SK-N-SH treated with all-trans-retinoic acid at 6 μM for 48 hours (cell line): ENCODE data around the gene TTC33.

Source experiments
- ATAC-seq: fragments of 200-7000 bp; cut with Tn5 transposase; 3 replicates; pipeline ENCODE4 v1.9.1; 2020; ENCODE audit warnings: mild to moderate bottlenecking, moderate library complexity
- ARNTL ChIP-seq: fragments of 450-650 bp; formaldehyde crosslinking; IDR thresholded peaks from 2 replicates; pipeline ENCODE4 v1.5.0; 2020; ENCODE audit warnings: low read depth, mild to moderate bottlenecking, moderate library complexity, borderline replicate concordance
- BACH2 ChIP-seq: fragments of 250-450 bp; sonication (Bioruptor Pico); IDR thresholded peaks from 2 replicates; pipeline ENCODE4 v1.9.0; 2021; ENCODE audit warnings: mild to moderate bottlenecking, borderline replicate concordance
- CREB5 ChIP-seq: fragments of 250-450 bp; sonication (Bioruptor Pico); IDR thresholded peaks from 2 replicates; pipeline ENCODE4 v1.5.1; 2020; ENCODE audit warnings: low read depth, mild to moderate bottlenecking, moderate library complexity
- CSDC2 ChIP-seq: fragments of 250-450 bp; sonication (Bioruptor Pico); IDR thresholded peaks from 2 replicates; pipeline ENCODE4 v1.5.0; 2020; ENCODE audit warnings: mild to moderate bottlenecking, moderate library complexity
- CSRNP3 ChIP-seq: fragments of 250-450 bp; sonication (Bioruptor Pico); IDR thresholded peaks from 2 replicates; pipeline ENCODE4 v1.5.1; 2021; ENCODE audit warnings: mild to moderate bottlenecking, moderate library complexity
- ESRRG ChIP-seq: fragments of 250-450 bp; sonication (Bioruptor Pico); IDR thresholded peaks from 2 replicates; pipeline ENCODE4 v1.6.1; 2021; ENCODE audit warnings: mild to moderate bottlenecking
- GLIS3 ChIP-seq: fragments of 250-450 bp; sonication (Bioruptor Pico); IDR thresholded peaks from 2 replicates; pipeline ENCODE4 v1.5.0; 2020; ENCODE audit warnings: mild to moderate bottlenecking, moderate library complexity
- ISL1 ChIP-seq: fragments of 250-450 bp; sonication (Bioruptor Pico); IDR thresholded peaks from 2 replicates; pipeline ENCODE4 v2.1.2; 2022; ENCODE audit warnings: mild to moderate bottlenecking, moderate library complexity
- PATZ1 ChIP-seq: fragments of 250-450 bp; sonication (Bioruptor Pico); IDR thresholded peaks from 2 replicates; pipeline ENCODE4 v1.8.0; 2020; ENCODE audit warnings: mild to moderate bottlenecking, moderate library complexity, borderline replicate concordance
- PPARA ChIP-seq: fragments of 250-450 bp; sonication (Bioruptor Pico); IDR thresholded peaks from 2 replicates; pipeline ENCODE4 v1.5.0; 2020; ENCODE audit warnings: mild to moderate bottlenecking, borderline replicate concordance
- RARB ChIP-seq: fragments of 250-450 bp; sonication (Bioruptor Pico); IDR thresholded peaks from 2 replicates; pipeline ENCODE4 v1.8.0; 2021; ENCODE audit warnings: mild to moderate bottlenecking, moderate library complexity
- SNAI2 ChIP-seq: fragments of 250-450 bp; sonication (Bioruptor Pico); IDR thresholded peaks from 2 replicates; pipeline ENCODE4 v1.5.0; 2020; ENCODE audit warnings: mild to moderate bottlenecking, moderate library complexity
- TCF4 ChIP-seq: fragments of 250-450 bp; sonication (Bioruptor Pico); IDR thresholded peaks from 2 replicates; pipeline ENCODE4 v1.8.0; 2021; ENCODE audit warnings: mild to moderate bottlenecking, moderate library complexity, borderline replicate concordance
- TOX ChIP-seq: fragments of 250-450 bp; sonication (Bioruptor Pico); IDR thresholded peaks from 2 replicates; pipeline ENCODE4 v1.8.0; 2021; ENCODE audit warnings: mild to moderate bottlenecking, moderate library complexity, borderline replicate concordance
- TSHZ2 ChIP-seq: fragments of 250-450 bp; sonication (Bioruptor Pico); IDR thresholded peaks from 2 replicates; pipeline ENCODE4 v1.5.0; 2020; ENCODE audit warnings: mild to moderate bottlenecking, moderate library complexity
- ZC3H10 ChIP-seq: fragments of 250-450 bp; sonication (Bioruptor Pico); IDR thresholded peaks from 2 replicates; pipeline ENCODE4 v1.5.1; 2021; ENCODE audit warnings: mild to moderate bottlenecking, moderate library complexity
- ZFP3 ChIP-seq: fragments of 250-450 bp; sonication (Bioruptor Pico); IDR thresholded peaks from 2 replicates; pipeline ENCODE4 v1.5.0; 2020; ENCODE audit warnings: mild to moderate bottlenecking, moderate library complexity
- ZFP30 ChIP-seq: fragments of 450-650 bp; formaldehyde crosslinking; IDR thresholded peaks from 2 replicates; pipeline ENCODE4 v1.5.0; 2022; ENCODE audit warnings: mild to moderate bottlenecking, moderate library complexity
- ZNF565 ChIP-seq: fragments of 450-650 bp; formaldehyde crosslinking; conservative IDR thresholded peaks from 2 replicates; pipeline ENCODE4 v1.5.0; 2020; ENCODE audit warnings: low read depth, mild to moderate bottlenecking, moderate library complexity
- ZNF70 ChIP-seq: fragments of 450-650 bp; formaldehyde crosslinking; IDR thresholded peaks from 2 replicates; pipeline ENCODE4 v1.5.0; 2020; ENCODE audit warnings: mild to moderate bottlenecking, moderate library complexity
- ZNF8 ChIP-seq: fragments of 450-650 bp; formaldehyde crosslinking; IDR thresholded peaks from 2 replicates; pipeline ENCODE4 v1.5.0; 2020; ENCODE audit warnings: mild to moderate bottlenecking, moderate library complexity

The TTC33 gene

GRCh38 chr5:40575921-40576320, 179.8 kb downstream of the TTC33 start:
- no peak for TF ChIP-seq ZNF8
- TF ChIP-seq GLIS3: no peak
- TF ChIP-seq CREB5 (CRISPR knock-in tag): no peak
- no peak for TF ChIP-seq CSRNP3 (CRISPR knock-in tag)
- no peak for TF ChIP-seq ESRRG
- no peak for TF ChIP-seq ZC3H10 (CRISPR knock-in tag)
- TF ChIP-seq PATZ1 (CRISPR knock-in tag): no peak
- no peak for TF ChIP-seq ZNF70 (CRISPR knock-in tag)
- no peak for TF ChIP-seq ARNTL (CRISPR knock-in tag)
- no peak for TF ChIP-seq ZFP3 (CRISPR knock-in tag)
- TF ChIP-seq ZFP30 (CRISPR knock-in tag): no peak
- TF ChIP-seq PPARA: no peak
- TF ChIP-seq TOX (CRISPR knock-in tag): no peak
- TF ChIP-seq BACH2 (CRISPR knock-in tag): no peak
- TF ChIP-seq RARB (CRISPR knock-in tag): no peak
- ATAC-seq: no peak

GRCh38 chr5:40575411-40575810, 180.3 kb downstream of the TTC33 start:
- ATAC-seq: no peak
- TF ChIP-seq PPARA (no peak), ZNF8 (no peak), GLIS3 (no peak), ZNF565 (CRISPR knock-in tag) (no peak), PATZ1 (CRISPR knock-in tag) (no peak), TSHZ2 (CRISPR knock-in tag) (no peak), ZNF70 (CRISPR knock-in tag) (no peak), SNAI2 (no peak), ISL1 (CRISPR knock-in tag) (no peak), ZFP30 (CRISPR knock-in tag) (no peak)

GRCh38 chr5:40572937-40573336, 182.8 kb downstream of the TTC33 start:
- TF ChIP-seq ZNF70 (CRISPR knock-in tag) (no peak), GLIS3 (no peak), PPARA (no peak), PATZ1 (CRISPR knock-in tag) (no peak), CSDC2 (CRISPR knock-in tag) (no peak), CSRNP3 (CRISPR knock-in tag) (no peak), SNAI2 (no peak), TCF4 (no peak)
- ATAC-seq: no peak
